Measurements from ENCODE around the gene UIMC1.

The UIMC1 gene

GRCh38 chr5:176870110-176870591 is 136.4 kb downstream of the UIMC1 start:
- DNase-seq (ENCODE audit: low spot score) = peak; percentile 76

GRCh38 chr5:176869501-176870109 is 137.0 kb downstream of the UIMC1 start:
- no peak for DNase-seq (ENCODE audit: low spot score)

DNA sequence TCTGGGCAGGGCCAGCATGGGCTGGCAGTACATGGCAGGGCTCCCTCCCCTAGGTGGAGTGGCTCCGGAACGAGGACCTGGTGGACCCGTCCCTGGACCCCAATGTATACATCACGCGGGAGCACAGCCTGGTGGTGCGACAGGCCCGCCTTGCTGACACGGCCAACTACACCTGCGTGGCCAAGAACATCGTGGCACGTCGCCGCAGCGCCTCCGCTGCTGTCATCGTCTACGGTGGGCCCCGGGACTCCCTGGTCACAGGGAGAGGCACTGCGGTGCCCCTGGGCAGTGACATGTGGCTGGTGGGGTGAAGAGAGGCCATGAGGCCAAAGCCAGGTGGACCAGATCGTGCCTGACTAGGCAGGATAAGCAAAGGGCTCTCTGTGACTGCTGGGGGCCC is 137.8 kb downstream of the UIMC1 start:
- DNase-seq (ENCODE audit: low spot score) = no peak

GRCh38 chr5:176868126-176868525 is 138.5 kb downstream of the UIMC1 start:
- no peak for DNase-seq (ENCODE audit: low spot score)

DNA sequence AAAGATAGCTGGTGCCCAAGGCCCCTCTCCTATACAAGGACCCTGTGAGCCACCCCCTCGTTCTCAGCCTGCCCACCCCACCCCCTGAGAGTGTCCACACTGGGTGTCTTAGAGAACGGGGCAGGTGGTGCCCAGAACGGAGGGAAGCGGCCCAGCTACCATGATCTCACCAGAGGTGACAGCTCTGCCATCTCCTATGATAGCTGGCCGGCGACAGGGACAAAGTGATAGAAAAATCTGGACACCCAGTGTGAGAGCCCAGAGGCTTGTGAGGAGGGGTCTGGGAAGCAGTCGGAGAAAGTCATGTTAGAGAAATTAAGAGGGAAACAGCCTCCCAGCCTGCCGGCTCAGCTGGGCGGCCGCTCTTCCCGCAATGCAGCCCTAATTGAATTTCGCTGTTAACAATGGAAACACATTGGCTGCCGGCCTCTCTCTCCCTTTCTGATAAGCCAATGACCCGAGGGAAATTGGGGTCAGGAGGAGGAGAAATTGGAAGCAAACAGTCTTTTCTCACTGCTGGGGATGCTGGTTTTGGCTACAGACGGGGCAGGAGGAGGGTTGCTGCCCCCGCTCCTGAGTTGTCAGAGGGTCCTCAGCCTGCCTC is 139.8 kb downstream of the UIMC1 start:
- no peak for DNase-seq (ENCODE audit: low spot score)

DNA sequence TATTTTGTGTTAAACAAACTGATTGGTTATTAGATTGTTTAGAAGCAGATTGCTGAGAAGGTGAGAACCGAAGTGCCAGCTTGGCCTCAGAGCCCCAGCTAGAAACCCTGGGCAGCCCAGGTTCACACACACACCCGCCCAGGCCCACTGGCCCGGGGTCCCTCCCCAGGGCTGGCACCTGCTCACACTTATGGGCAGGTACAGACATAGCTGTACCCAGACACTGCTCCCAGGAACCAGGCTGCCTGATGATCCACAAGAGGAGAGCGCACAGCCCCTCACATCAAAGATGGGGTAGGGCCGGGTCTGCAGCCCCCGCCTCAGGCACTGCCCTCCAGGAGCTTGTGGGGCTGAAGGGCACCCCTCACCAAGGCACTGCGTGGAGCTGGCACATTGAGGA is 140.6 kb downstream of the UIMC1 start:
- DNase-seq (ENCODE audit: low spot score) = no peak

GRCh38 chr5:176864755-176865154 is 141.8 kb downstream of the UIMC1 start:
- no peak for DNase-seq (ENCODE audit: low spot score)

DNA sequence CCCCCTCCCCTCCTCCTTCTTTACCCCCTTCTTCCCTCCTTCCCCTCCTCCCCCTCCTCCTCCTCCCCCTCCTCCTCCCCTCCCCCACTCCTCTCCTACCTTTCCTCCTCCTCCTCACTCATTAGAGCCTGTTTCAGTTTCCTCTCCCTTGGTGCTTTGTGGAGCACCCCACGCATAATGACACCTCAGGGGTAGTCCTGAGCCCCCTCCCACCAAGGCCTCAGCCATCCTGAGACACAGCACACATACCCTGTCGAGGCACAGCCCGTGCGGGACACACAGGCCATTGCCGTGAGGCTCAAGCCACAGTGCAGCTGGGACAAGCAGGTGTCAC is 142.8 kb downstream of the UIMC1 start:
- DNase-seq (ENCODE audit: low spot score) = no peak

- no peak for DNase-seq (ENCODE audit: low spot score)
Measured at GRCh38 chr5:176863041-176863764, 143.4 kb downstream of the UIMC1 start.

DNA sequence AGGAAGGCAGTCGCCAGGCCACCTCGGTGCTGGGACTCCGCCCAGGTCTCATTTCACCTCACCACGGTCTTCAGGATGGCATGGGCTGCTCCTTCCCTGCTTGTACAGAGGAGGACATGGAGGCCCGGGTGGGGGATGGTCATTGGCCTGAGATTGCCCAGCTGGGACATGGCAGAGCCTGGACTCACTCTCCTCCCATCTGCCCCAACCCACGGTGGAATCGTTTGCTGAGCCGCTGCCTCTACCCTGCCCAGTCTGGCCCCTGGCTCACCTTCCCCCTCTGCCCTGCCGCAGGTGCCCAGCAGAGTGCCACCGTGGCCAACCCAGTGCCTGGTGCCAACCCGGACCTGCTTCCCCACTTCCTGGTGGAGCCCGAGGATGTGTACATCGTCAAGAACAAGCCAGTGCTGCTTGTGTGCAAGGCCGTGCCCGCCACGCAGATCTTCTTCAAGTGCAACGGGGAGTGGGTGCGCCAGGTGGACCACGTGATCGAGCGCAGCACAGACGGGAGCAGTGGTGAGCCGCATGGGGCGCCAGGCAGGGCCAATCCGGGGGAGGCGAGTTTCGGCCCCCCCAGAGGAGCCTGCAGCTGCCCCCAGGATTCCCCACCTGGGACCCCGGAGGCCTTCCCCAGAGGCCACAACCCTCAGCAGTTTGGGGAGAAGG is 144.1 kb downstream of the UIMC1 start:
- no peak for DNase-seq (ENCODE audit: low spot score)

GRCh38 chr5:176861276-176861675 is 145.3 kb downstream of the UIMC1 start:
- DNase-seq (ENCODE audit: low spot score) = no peak

DNA sequence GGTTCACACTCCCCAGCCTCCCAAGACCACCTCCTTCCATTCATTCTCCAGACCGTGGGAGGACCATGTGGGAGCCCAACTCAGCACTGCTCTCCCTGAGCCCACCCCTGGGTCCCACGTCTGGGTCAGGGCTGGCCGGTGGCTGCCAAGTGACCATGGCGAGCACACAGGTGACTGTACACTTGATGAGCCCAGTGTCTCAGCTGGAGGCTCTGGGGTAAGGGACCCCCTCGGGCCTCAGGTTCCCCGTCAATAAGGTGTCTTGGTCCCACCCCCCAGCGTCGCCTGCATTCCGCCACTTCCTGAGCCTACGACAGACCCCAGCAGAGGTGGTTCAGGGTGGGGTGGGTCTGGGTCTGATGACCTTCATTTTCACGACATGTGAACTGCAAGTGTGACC is 146.2 kb downstream of the UIMC1 start:
- DNase-seq (ENCODE audit: low spot score) = no peak

DNA sequence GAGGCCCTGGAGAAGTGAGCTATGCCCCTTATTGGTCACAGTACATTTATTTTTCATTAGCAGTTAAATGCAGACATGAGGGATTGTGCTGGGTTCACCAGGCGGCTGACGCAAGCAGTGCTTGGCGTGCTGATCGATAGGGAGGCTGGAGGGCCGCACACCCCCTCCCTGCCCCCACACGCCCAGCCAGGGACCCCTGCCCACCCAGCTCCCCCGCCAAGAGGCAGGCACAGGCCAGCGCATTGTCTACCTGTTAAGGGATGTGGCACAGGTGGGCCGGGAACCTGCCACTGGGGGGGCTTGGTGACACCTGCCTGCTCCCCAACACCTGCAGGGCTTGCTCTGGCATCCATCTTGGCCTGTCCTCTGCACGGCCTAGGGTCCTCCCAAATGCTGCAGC is 146.7 kb downstream of the UIMC1 start:
- DNase-seq (ENCODE audit: low spot score) = no peak

GRCh38 chr5:176857894-176858273 is 148.7 kb downstream of the UIMC1 start:
- DNase-seq (ENCODE audit: low spot score) = no peak

DNA sequence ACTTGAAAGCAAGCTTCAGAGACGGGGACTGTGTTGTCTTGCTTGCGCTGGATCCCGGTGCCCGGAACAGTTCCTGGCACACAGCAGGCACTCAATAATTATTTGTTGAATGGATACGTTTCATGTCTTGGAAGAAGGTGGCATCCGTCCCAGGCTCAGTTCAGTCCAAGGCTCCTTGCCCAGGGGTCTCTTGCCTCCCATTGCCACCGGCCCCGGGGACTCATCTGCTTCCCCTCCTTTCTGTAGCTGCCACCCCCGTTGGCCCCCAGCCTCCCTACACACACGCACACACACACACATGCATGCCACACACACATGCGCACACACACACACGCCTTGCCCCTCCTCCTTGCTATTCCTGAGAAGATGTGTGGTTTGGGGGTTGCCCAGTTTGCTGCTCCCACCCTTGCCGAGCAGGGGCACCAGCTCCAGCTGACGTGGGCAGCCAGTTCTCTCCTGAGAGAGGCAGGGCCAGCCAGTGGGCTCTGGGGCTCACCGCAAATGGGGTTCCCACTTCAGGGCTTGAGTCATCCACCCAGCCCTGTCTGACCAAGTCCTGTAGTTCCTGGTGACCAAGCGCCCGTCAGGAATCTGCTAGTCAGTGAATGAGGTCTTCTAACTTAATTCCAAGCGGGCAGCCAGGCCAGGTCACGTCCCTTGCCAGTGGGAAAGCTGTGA is 149.2 kb downstream of the UIMC1 start:
- DNase-seq (ENCODE audit: low spot score) = no peak

DNA sequence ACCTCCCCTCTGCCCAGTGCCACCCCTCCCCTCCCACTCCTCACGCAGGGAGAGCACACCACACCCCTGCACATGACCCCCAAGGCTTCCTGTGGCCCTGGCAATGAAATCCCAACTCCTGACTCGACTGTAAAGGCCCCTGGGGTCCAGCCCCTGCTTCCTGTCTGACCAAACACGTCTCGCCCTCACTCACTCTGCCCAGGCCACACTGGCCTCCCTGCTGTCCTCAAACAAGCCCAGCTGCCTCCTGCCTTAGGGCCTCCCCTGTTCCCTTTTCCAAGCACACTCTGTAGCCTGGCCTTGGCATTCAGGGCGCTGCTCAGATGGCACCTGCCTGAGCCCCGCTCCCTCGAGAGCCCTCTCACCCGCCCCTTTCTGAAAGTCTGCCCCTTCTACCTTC is 149.8 kb downstream of the UIMC1 start:
- DNase-seq (ENCODE audit: low spot score) = no peak

- DNase-seq (ENCODE audit: low spot score) = no peak
Measured at GRCh38 chr5:176855598-176855997, 151.0 kb downstream of the UIMC1 start.

Data from GM03348 (cell line).